Activated CD4-positive, alpha-beta T cell treated with anti-CD3 and anti-CD28 coated beads, Interleukin-2, amount 10 ng/mL, durations not matched to agents 24 days and 14 days (primary cell): ENCODE data around the gene OPRPN. TPM values are rescaled to one million over a fixed set of nuclear protein-coding genes. Genes with fewer than 3 reads are reported as not detected.

Experiments used
- DNase-seq: peaks from one replicate; pipeline ENCODE4 v3.0.0; 2022
- H3K27ac Mint-ChIP-seq: one replicate; pipeline ENCODE4 v1.8.0; 2022; ENCODE audit warnings: mild to moderate bottlenecking, mixed read lengths
- H3K27me3 Mint-ChIP-seq: one replicate; pipeline ENCODE4 v1.8.0; 2022; ENCODE audit warnings: mixed read lengths
- H3K36me3 Mint-ChIP-seq: one replicate; pipeline ENCODE4 v1.8.0; 2022; ENCODE audit warnings: low read depth, mild to moderate bottlenecking, mixed read lengths
- H3K4me1 Mint-ChIP-seq: one replicate; pipeline ENCODE4 v1.8.0; 2021; ENCODE audit warnings: mixed read lengths
- H3K4me3 Mint-ChIP-seq: one replicate; pipeline ENCODE4 v1.8.0; 2022; ENCODE audit warnings: mild to moderate bottlenecking, moderate library complexity, mixed read lengths
- H3K9me3 Mint-ChIP-seq: one replicate; pipeline ENCODE4 v1.8.0; 2021; ENCODE audit warnings: mixed read lengths
- intact Hi-C: fragments of 100-400 bp; cut with micrococcal nuclease; formaldehyde crosslinking; loops from one replicate; pipeline ENCODE4 v1.15.1; 2023
- total RNA-seq: library from RNA; stranded (reverse); gene quantifications from 2 replicates; pipeline ENCODE4 v1.2.3, GENCODE V29; 2022

OPRPN gene, protein sequence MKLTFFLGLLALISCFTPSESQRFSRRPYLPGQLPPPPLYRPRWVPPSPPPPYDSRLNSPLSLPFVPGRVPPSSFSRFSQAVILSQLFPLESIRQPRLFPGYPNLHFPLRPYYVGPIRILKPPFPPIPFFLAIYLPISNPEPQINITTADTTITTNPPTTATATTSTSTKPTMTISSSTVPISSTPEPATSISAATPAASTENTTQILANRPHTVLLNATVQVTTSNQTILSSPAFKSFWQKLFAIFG
- total RNA-seq = not detected in 2 replicates

DNA sequence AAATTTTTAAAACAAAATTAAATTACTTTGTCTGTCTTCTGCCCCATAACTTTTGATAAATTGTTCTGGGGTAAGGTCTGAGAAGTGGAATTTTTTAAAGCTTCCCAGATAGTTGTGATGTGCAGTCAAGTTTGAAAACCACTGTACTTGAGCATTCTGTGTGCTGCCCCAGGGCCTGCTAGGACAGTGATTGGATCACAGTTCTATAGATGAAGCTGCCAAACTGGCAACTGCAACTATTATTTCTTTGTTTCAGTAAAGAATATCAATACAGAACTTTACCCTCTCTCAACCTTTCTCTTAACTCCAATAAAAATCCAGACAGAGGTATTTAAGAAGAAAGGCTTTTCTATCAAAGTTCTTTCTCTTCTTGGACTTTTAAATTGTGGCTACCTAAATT, at the start of gene OPRPN:
Gene OPRPN, plus strand, starts transcription at position 361 of the 400 bp plus-strand sequence. CDS start 1,346 bp downstream, outside the sequence.
- Mint-ChIP-seq H3K27ac (no peak within 1 kb of the TSS), H3K4me3 (no peak within 1 kb of the TSS), H3K4me1 (no peaks in the 10 kb centered on the region), H3K27me3 (no peaks in the 10 kb centered on the region), H3K36me3 (no peaks in the 10 kb centered on the region), H3K9me3 (no peaks in the 10 kb centered on the region)
- DNase-seq = no peak
- intact Hi-C loops = no loop called here

DNA sequence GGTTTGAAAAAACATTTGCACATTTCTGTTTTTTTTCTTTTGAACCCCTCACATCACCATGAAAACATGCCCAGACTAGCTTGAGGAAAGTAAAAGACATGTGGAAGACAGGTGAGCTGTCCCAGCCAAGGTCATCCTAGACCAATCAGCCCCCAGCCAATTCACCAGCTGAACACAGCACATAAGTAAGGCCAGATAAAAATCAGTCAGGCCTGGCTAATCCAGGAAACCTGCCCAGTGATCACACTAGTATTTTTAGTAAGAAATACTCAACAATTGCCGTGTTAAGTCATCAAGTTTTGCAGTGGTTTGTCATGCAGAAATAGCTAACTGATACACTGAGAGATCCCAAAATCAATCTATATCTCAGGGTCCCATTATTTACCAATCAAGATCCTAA, 41.6 kb upstream of the OPRPN start:
- Mint-ChIP-seq H3K36me3 (no peaks in the 10 kb centered on the region), H3K27me3 (no peaks in the 10 kb centered on the region), H3K4me1 (no peaks in the 10 kb centered on the region), H3K9me3 (no peaks in the 10 kb centered on the region), H3K4me3 (no peak overlapping the region), H3K27ac (no peak overlapping the region)
- DNase-seq = no peak
- intact Hi-C loops = no loop called here

DNA sequence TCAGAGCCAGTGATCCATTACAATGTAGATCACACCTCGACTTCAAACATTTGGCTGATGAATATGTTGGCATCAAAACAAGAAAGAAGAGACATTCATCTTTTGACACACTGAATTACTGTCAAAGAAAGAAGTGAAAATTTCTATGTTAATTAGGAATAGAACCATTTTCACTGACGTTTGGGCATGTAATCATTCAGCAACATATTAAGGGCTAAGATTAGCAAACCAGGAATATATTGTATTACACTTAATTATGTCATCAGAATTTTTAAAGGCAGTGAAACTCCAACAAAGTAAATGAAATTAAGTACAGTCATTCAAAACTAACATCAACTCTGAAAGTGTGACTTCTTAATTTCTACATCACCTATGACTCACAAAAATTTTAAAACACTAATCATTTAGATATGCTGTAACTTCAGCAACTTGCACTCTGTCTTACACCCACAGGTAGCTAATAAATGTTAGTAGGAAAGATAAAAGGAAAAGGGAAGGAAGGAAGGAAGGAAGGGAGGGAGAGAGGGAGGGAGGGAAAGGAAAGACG, 38.6 kb upstream of the OPRPN start:
- Mint-ChIP-seq H3K4me1 (no peaks in the 10 kb centered on the region), H3K27ac (no peak overlapping the region)
- intact Hi-C loops = no loop called here

DNA sequence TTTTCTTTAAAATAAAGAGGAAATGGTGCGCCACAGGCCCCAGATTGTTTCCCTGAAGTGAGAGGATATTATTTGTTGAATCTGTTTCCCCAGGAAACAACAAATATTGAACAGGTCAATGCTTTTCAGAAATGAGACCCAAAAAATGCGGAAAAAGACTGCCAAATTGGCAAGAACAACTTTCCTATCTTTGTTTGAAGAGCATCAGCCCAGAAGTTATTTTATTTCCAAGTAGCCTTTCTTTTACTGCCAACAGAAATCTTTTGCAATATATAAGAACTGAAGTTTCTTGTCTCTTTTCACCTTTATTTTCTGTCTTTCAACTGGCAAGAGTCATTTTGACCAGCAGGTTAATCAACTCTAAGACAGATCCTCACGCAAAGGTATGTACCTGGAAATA, 37.3 kb upstream of the OPRPN start, which contains the start of gene SMR3A:
Gene SMR3A, plus strand, starts transcription at position 301 of the 400 bp plus-strand sequence. CDS start 1,356 bp downstream, outside the sequence.
- intact Hi-C loops = no loop called here
- DNase-seq = no peak
- Mint-ChIP-seq H3K4me1 (no peaks in the 10 kb centered on the region), H3K27ac (no peak within 1 kb of the TSS), H3K9me3 (no peaks in the 10 kb centered on the region), H3K4me3 (no peak within 1 kb of the TSS), H3K36me3 (no peaks in the 10 kb centered on the region), H3K27me3 (no peaks in the 10 kb centered on the region)

More for the DNA sequence above, 38.6 kb upstream of the OPRPN start:
- no peaks in the 10 kb centered on the region for H3K36me3 Mint-ChIP-seq
- no peak for DNase-seq
- no peaks in the 10 kb centered on the region for H3K9me3 Mint-ChIP-seq
- no peaks in the 10 kb centered on the region for H3K27me3 Mint-ChIP-seq
- H3K4me3 Mint-ChIP-seq = no peak overlapping the region

DNA sequence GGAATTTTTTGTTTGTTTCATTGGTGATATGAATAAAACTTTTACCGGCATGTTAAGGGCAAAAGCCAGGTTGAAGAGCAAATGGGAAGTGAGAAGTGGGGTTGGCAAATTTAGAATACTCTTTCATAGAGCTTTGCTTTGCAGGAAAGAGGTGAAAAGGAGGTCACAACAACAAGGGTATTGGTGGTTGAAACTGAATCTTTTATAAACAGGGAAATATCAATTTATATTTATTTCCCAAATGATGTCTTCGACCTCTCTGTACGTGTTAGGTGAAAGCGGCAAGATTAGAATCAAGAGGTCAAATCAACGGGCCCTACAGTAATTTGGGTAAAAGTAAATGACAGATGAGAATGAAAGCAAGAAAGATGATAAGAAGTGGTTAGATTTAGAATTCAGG, 33.7 kb upstream of the OPRPN start:
- H3K36me3 Mint-ChIP-seq = no peaks in the 10 kb centered on the region
- DNase-seq = no peak
- intact Hi-C loops = no loop called here
- H3K27ac Mint-ChIP-seq = no peak overlapping the region
- H3K4me3 Mint-ChIP-seq = no peak overlapping the region
- H3K4me1 Mint-ChIP-seq = no peaks in the 10 kb centered on the region
- H3K9me3 Mint-ChIP-seq = no peaks in the 10 kb centered on the region
- no peaks in the 10 kb centered on the region for H3K27me3 Mint-ChIP-seq

DNA sequence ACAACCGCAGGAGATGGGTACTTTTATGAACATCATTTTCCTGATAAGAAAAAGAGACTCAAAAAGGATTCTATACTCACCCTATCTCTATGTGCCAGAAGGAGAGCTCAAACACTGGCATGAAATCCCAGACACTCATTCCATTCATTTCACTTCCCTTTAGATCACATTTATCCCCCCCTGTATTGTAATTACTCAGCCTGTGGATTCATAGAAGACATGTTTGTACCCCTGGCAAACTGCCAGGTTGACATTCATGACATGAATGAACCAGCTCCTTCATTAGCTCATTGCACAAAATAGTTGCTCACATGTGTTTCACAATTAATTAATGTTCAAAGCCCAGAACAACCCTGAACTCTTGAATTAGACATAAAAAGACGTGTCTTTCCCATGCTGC, 32.3 kb upstream of the OPRPN start:
- H3K36me3 Mint-ChIP-seq = no peaks in the 10 kb centered on the region
- no peak overlapping the region for H3K4me3 Mint-ChIP-seq

DNA sequence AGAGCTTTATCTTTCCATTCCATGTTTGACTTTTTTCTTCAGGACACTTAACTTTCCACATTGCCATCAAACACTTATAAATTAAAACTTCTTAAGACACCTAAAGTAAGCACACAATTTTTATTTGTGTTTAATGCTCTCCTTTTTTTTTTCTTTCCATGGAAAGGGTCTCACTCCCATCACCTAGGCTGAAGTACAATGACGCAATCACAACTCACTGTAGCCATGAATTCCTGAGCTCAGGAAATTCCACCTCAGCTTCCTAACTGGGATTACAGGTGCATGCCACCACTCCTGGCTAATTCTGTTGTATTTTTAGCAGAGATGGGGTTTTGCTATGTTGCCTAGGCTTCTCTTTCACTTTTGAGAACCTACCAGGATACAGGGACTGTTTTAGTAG, 29.9 kb upstream of the OPRPN start:
- Mint-ChIP-seq H3K4me1 (no peaks in the 10 kb centered on the region), H3K27ac (no peak overlapping the region), H3K4me3 (no peak overlapping the region), H3K27me3 (no peaks in the 10 kb centered on the region), H3K9me3 (no peaks in the 10 kb centered on the region), H3K36me3 (no peaks in the 10 kb centered on the region)
- intact Hi-C loops = no loop called here
- no peak for DNase-seq

More for the DNA sequence above, 32.3 kb upstream of the OPRPN start:
- Mint-ChIP-seq H3K27ac (no peak overlapping the region), H3K27me3 (no peaks in the 10 kb centered on the region), H3K4me1 (no peaks in the 10 kb centered on the region), H3K9me3 (no peaks in the 10 kb centered on the region)
- intact Hi-C loops = no loop called here
- DNase-seq = no peak

DNA sequence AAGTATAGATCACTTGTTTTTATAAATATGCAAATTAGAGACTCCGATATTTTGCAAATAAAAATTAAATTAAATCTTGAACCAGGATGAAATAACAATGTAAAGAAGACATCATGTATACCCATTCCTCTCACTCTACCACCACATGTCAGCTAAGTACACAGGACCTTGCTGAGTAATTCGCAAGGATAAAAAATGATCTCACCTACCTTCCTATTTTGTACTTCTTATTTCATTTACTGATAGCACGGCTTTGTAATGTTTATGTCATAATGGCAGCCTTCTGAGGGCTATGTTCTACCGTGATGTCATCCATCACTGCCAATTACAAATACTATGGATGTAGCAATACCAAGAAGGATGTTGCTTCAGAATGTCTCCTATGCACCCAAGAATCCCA, 25.8 kb upstream of the OPRPN start:
- Mint-ChIP-seq H3K4me1 (no peaks in the 10 kb centered on the region), H3K27ac (no peak overlapping the region), H3K27me3 (no peaks in the 10 kb centered on the region), H3K4me3 (no peak overlapping the region), H3K9me3 (no peaks in the 10 kb centered on the region), H3K36me3 (no peaks in the 10 kb centered on the region)
- intact Hi-C loops = no loop called here
- no peak for DNase-seq

DNA sequence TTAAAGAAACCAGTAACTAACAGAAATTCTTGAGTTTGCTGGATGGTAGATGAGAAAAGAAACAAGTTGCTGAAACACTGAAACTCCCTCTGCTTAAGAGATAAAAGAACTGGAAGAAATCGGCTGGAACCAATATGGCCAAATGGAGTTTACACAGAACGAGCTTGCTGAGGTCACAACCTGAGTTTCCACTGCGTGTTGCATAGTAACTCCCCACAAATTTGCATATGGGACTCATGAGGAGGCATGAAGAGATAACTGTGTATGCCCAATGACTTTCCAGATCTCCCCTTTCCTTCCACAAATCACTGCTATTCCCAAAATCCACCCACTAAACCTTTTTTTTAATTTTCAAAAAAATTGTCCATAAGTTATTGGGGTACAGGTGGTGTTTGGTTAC, 25.0 kb upstream of the OPRPN start:
- Mint-ChIP-seq H3K4me3 (no peak overlapping the region), H3K27me3 (no peaks in the 10 kb centered on the region), H3K27ac (no peak overlapping the region), H3K4me1 (no peaks in the 10 kb centered on the region), H3K9me3 (no peaks in the 10 kb centered on the region), H3K36me3 (no peaks in the 10 kb centered on the region)
- intact Hi-C loops = no loop called here
- DNase-seq = no peak

DNA sequence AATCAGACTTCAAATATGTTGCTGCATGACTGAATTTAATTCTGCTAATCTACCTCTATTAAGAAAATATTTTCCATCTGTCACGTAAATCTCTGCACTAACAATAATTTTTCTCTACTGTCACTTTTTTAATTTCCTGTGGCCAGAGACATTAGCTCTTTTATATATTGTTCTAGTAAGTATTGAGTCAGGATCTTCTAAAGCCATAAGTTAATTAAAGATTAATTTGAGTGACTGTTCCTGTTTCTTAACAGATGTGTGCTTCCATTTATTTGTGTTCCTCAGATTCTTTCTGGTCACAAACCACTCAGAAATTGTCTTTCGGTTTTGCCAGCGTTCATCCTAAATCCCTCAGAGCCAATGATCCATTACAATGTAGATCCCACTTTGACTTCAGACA, 17.2 kb upstream of the OPRPN start:
- Mint-ChIP-seq H3K4me1 (no peaks in the 10 kb centered on the region), H3K27ac (no peak overlapping the region), H3K36me3 (no peaks in the 10 kb centered on the region), H3K9me3 (no peaks in the 10 kb centered on the region), H3K27me3 (no peaks in the 10 kb centered on the region), H3K4me3 (no peak overlapping the region)
- no peak for DNase-seq
- intact Hi-C loops = no loop called here

DNA sequence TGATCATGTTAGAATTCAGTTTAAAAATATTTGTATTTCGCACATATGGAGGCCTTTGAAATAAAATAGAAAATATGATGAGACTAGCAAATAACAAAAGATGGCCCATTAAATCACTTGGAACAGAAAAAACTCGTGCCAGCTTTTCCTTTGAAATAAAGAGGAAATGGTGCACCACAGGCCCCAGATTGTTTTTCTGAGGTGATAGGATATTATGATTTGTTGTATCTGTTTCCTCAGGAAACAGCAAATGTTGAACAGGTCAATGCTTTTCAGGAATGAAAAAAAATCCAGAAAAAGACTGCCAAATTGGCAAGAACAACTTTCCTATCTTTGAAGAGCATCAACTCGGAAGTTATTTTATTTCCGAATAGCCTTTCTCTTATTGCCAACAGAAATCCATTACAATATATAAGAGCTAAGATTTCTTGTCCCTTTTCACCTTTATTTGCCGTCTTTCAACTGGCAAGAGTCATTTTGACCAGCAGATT, 15.0 kb upstream of the OPRPN start, which contains the start of gene SMR3B:
Gene SMR3B, plus strand, starts transcription at position 441 of the 491 bp plus-strand sequence. CDS start 1,380 bp downstream, outside the sequence.
- DNase-seq = no peak
- no peaks in the 10 kb centered on the region for H3K36me3 Mint-ChIP-seq
- H3K4me3 Mint-ChIP-seq = no peak within 1 kb of the TSS
- H3K27ac Mint-ChIP-seq = no peak within 1 kb of the TSS
- no peaks in the 10 kb centered on the region for H3K9me3 Mint-ChIP-seq
- intact Hi-C loops = no loop called here
- no peaks in the 10 kb centered on the region for H3K4me1 Mint-ChIP-seq
- H3K27me3 Mint-ChIP-seq = no peaks in the 10 kb centered on the region

DNA sequence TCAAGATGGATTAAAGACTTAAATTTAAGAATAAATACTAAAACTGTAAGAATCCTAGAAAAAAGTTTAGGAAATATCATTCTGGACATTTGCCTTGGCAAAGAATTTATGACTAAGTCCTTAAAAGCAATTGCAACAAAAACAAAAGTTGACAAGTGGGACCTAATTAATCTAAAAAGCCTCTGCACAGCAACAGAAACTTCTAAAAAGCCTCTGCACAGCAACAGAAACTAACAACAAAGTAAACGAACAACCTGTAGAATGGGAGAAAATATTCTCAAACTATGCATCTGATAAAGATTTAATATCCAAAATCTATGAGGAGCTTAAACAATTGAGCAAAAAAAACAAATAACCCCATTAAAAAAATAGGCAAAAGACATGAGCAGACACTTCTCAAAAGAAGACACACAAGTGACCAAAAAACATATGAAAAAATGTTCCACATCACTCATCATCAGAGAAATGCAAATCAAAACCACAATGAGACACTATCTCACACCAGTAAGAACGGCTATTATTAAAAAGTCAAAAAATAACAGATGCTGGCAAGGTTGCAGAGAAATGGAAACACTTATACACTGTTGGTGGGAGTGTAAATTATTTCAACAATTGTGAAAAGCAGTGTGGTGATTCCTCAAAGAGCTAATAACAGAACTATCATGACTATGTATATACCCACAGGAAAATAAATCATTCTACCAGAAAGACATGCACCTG, 5.5 kb upstream of the OPRPN start:
- Mint-ChIP-seq H3K4me1 (no peaks in the 10 kb centered on the region), H3K9me3 (no peaks in the 10 kb centered on the region), H3K27me3 (no peaks in the 10 kb centered on the region), H3K27ac (no peak overlapping the region), H3K36me3 (no peaks in the 10 kb centered on the region), H3K4me3 (no peak overlapping the region)
- intact Hi-C loops = no loop called here
- DNase-seq = no peak

DNA sequence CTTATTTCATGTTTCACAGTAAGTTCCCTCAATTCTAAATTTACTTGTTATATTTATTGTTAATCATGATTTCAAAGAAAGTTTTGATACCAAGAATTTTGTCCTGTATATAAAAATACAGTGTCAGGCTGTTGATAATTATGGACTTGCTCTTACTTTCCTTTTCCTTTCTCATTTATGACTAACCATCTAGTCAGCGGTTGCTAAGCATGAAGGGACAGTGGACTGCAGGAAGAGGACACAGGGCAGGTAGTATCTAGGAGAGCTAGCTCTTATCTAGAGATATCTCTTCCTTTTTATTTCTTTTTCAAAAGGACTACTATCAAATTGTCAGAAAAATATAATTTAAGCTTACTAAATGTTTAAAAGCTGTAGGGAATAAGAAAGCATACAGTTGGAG, 1.6 kb downstream of the OPRPN start:
- Mint-ChIP-seq H3K36me3 (no peaks in the 10 kb centered on the region), H3K4me3 (no peak overlapping the region), H3K27me3 (no peaks in the 10 kb centered on the region), H3K9me3 (no peaks in the 10 kb centered on the region), H3K27ac (no peak overlapping the region), H3K4me1 (no peaks in the 10 kb centered on the region)
- no peak for DNase-seq
- intact Hi-C loops = no loop called here

DNA sequence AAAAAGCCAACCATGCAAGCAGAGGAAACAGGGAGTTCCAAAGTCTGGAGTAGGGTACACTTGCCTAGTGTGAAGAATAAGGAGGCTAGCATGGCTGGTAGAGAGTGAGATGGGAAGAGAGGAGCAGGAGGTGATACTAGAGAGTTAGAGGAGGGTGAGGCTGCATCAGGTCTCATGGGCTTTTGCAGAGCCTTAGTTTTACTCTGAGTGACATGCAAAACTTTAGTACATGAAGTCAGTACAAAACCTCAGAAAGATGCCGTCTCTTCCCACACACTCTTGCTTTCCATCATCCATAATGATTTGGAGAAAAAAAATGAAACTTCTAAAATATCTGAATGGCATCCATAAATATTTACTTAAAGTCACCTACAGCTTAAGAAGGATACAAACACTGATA, 5.0 kb downstream of the OPRPN start:
- H3K27ac Mint-ChIP-seq = no peak overlapping the region
- intact Hi-C loops = no loop called here
- no peaks in the 10 kb centered on the region for H3K36me3 Mint-ChIP-seq
- no peak for DNase-seq
- no peaks in the 10 kb centered on the region for H3K27me3 Mint-ChIP-seq
- H3K4me1 Mint-ChIP-seq = no peaks in the 10 kb centered on the region
- H3K4me3 Mint-ChIP-seq = no peak overlapping the region
- no peaks in the 10 kb centered on the region for H3K9me3 Mint-ChIP-seq
